Sigmoid colon (tissue), 3 donors: ENCODE data around the gene GDPD2.

Source experiments
- CTCF ChIP-seq, 4 experiments: fragments of 450-650 bp in 3 of 4; fragments of 200-600 bp in 1 of 4; IDR thresholded peaks; one replicate each; pipeline ENCODE4 v1.5.1; 2016 to 2019; ENCODE audit warnings: antibody characterized with exemption in 4 of 4, mild to moderate bottlenecking in 3 of 4, moderate library complexity in 2 of 4
- POLR2A ChIP-seq, 2 donors: fragments of 450-650 bp; IDR thresholded peaks; one replicate each; pipeline ENCODE4 v1.6.1; 2016; ENCODE audit warnings: antibody characterized with exemption in 2 of 2, mild to moderate bottlenecking in 2 of 2, moderate library complexity in 2 of 2

DNA sequence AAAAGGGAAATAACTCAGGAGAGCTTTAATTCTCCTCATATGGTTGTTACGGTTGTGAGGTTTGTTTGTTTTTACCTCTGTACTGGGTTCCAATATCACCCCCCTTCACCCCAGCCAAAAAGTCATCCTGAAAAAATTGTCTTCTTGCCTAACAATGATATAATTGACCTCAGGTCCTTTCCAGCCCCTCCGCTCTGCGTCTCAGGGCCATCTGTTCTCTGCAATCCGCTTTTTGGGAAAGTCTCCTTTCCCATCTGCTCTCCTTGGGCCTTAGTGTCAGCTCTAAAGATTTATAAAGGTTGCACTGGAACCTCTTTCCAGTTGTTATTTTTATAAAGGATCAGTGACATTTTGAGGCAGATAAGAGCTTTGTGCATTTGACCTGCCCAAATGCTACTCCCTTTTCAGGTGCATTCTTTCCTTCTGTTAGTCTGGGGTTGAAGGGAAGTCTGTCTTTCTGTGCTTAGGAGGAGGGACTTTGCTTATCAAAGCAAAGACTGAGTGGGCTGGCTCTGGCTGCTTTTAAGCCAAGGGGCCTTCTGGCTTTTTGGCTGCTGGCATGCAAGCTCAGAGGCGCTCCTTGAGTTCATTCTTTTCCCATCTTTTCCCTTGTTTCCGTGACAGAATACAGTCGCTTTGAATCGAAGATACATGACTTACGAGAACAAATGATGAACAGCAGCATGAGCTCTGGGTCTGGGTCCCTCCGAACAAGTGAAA, 55.6 kb downstream of the GDPD2 start:
- no peak for TF ChIP-seq POLR2A (IDR thresholded peaks at IDR 0.05)
- TF ChIP-seq CTCF (IDR thresholded peaks at IDR 0.05), result no peak
